NCI-H526 treated with DMSO at 0.1 percent for 48 hours (cell line): ENCODE results near the gene CHKA.

Experiments
- DNase-seq: peaks from one replicate; lab custom pipeline; 2025; lab: John Stamatoyannopoulos, UW

CHKA gene

DNA sequence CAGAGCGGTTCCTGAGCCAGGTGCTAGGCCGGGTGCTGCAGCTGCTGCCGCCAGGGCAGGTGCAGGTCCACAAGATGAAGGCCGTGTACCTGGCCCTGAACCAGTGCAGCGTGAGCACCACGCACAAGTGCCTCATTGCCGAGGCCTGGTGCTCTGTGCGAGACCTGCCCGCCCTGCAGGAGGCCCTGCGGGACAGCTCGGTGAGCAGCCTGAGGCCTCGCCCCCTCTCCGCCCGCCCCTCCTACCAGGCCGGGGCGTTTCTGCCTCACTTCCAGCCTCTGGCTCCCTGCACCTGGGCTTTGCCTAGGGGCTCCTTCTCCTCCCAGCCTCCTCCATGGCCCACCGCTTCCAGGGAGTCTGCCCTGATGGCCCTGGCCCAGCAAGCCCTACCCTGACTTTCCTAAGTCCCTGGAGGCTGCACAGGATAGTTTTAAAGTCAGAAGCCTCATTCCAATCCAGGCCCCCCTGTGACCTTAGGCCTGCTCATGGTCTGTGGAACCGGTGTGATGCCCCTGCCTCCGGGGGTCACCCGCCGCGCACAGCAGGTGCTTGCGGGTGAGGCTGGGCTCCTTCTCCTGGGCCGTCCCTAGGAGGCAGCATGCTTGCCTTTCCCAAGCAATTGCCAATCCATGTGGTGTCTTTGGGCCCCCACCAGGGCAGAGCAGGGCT is 76.9 kb downstream of the CHKA start:
- no peak for DNase-seq

DNA sequence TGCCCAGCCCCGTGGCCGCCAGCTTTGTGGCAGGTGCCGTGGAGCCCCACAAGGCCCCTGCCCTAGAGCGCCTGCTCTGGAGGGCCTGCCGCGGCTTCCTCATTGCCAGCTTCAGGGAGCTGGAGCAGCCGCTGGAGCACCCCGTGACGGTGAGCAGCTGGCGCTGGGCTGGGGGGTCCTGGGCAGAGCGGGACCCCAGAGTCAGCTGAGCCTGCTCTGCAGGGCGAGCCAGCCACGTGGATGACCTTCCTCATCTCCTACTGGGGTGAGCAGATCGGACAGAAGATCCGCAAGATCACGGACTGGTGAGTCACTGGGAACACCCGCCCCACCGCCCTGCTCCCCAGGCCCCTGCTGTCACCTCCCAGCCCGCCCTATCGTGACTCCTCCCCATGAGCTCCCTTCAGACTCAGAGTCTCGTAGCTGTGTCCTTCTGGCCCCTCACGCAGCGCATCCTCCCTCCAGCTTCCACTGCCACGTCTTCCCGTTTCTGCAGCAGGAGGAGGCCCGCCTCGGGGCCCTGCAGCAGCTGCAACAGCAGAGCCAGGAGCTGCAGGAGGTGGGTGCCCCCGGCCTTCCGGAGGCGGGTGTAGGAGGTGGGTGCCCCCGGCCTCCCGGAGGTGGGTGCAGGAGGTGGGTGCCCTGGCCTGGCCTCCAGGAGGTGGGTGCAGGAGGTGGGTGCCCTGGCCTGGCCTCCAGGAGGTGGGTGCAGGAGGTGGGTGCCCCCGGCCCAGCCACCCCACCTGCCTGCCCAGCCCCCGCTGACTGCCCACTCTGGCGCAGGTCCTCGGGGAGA is 77.6 kb downstream of the CHKA start:
- no peak for DNase-seq

DNA sequence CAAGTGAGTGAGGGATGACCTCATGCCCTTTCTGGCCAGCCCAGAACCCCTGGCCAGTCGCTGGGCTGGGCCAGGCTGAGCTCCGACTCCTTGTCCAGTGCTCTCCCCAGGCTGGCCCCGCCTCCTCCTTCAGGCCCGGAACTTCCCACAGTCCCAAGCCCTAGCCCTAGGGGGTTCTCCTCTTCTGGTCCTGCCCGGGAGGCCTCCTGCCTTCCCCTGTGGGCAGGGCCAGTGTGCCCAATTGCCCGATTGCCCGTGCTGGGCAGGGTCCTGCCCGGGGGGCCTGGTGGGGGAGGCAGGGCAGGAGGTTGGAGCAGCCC is 78.2 kb downstream of the CHKA start:
- no peak for DNase-seq

DNA sequence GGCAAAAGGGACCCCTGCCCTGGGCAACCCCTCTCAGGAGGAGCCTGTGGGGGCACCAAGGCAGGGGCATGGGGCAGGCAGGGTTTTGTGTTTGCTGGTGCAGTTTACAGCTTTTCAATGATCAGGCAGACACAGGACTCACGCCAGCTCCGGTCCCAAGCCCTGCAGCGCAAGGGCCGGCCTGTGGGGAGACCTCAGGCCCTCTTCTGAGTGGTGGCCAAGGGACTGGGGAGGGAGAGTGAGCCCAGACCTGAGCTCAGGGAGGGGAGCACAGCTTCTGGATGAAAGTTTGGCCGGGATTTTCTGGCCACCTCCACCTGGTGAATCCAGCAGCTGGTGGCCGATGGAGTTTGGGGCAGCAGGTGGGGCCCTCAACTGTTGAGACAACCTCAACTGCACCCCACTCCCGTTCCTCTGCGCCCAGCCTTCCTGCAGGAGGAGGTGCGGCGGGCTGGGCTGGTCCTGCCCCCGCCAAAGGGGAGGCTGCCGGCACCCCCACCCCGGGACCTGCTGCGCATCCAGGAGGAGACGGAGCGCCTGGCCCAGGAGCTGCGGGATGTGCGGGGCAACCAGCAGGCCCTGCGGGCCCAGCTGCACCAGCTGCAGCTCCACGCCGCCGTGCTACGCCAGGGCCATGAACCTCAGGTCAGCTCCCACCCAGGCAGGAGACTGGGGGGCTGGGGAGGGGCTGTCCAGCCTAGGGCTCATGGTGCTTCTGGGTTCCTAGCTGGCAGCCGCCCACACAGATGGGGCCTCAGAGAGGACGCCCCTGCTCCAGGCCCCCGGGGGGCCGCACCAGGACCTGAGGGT is 78.8 kb downstream of the CHKA start:
- DNase-seq: no peak

DNA sequence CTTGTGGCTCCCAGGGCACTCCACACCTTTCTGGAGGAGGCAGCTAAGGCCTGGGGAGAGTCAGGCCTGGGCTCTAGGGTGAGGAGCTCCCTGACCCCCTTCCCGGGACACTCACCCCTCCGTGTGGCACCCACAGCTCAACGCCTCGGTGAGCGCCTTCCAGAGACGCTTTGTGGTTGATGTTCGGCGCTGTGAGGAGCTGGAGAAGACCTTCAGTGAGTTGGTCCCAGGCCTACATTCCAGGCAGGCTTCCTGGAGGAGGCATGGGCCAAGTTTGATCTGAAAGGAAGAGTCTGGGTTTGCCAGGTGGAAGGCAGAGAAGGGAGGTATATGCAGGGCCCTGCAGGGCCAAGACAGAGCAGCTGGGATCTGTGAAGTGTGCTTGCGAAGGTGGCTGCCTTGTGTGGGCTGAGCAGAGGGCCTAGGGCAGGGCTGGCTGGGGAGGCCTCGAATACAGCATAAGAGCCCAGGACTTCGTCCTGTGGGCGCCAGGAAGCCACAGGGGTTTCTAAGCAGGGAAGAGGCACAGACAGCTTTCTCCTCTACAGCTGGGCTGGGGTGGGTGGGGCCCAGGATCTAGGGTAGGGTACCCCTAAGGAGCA is 79.5 kb downstream of the CHKA start:
- DNase-seq: no peak

DNA sequence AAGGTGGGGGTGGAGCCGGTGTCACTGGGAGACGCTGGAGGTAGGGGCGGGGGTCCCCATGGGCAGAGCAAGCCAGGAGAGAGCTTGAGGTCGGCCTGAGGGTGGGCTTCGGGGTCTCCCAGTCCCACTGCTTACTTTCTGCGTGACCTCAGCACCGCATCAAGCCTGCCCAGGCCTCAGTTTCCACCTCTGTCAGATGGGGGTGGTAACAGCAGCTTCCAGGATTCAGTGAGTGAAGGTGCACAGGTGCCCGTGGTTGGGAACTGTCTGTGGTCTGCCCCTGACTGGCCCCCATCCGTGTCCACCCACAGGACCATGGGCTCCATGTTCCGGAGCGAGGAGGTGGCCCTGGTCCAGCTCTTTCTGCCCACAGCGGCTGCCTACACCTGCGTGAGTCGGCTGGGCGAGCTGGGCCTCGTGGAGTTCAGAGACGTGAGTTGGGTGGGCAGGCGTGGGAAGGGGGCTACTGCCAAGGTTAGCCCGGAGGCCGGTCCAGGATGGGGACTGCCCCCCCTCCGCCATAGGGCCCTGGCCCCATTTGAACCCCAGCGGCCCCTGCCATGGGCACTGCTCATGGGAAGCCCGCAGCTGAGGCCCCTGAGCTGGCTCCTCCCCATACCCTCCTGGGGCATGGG is 80.1 kb downstream of the CHKA start:
- no peak for DNase-seq

DNA sequence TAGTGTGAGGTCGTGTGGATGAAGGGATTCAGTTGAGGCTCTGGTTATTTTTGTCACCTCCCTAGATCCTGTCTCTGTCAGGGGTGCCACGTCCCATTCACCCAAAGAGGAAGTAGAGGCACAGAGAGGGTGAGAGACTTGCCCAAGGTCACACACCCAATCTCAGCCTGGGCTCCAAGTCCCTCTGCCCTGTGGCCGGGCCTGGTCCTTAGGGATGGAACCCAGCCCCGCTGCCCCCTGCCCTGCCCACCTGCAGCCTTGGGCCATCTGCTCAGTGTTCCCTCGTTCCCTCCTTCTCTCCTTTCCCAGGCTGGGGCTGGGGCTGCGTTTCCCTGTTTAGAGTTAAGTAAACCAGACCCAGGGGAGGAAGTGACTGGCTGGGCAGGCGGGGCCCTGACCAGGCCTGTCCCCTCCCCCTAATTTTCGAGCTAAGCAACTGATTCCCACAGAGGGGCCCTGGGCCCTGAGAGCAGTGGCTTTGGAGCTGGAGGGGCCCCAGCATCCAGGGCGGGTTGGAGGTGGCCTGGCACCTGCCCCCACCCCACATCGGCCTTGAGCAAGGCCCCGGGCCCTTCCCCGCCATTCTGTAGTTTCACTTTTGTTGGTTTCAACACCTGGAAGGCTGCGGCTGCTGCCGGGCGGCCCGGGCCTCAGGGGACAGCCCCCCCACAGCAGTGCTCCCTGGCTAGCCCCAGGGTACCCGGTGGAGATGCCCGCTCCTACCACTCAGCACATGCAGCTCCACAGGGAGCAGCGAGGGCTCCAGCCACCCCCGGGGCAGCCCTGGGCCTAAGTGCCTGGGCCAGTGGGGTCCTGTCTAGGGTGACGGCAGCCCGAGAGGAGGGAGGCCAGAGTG is 80.9 kb downstream of the CHKA start:
- DNase-seq: peak; percentile 51

DNA sequence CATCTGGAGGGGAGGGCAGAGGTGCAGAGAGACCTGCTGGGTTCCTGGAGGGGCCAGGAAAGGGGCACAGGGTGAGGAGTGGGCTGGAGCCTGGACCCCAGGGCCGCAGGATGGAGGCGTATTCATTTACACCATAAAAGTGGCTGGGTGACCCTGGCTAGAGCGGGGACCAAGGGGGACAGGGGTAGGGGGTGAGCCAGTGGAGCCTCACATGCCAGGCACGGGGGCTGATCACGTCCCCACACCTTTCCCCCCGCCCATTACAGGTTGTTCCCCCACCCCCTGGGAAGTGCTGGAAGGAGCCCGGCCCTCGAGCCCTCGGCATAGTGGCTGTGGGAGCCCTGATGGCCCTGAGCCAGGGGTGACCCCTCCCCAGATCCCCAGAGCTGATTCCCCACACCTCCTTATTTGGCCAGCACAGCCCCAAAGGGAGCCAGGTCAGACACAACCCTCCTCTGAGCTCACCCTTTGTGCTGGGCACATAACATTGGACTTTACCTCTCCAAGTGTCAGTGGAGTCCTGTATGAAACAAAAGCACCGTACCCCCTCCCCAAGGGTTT is 81.6 kb downstream of the CHKA start:
- DNase-seq: no peak

DNA sequence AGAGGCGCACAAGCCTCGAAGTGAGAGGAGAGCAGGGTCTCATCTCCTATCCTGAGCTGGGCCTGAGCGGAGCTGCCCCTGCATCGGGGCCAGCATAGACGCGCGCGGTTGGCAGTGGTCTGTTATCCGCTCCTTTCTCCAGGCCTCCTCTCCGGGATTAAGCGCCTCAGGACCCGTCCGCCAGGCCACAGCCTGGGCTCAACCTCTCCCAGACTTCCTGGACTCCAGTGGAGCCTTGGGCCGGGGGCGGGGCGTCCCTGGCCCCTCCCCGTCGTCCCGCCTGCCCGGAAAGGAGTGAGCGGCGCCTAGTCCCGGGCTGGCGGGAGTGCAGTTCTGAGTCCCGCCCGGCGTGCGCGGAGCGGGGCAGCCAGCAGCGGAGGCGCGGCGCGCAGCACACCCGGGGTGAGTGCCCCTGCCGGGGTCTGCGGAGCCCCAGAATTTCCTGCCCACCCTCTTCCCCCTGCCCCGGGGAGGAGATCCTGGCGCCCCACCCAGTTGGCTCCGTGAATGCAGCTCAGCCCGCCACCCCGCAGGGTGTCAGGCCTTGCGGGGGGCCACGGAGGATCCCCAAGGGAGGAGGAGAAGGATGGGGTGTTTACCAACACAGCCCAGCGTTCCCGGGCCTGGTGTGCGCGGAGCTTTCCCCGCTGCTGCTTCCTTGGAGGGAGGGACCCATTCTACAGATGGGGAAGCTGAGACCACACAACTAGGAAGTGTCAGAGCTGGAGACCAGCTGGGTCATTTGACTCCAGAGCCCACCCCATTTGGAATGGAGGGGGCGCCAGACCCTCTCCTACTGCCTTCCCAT is 82.3 kb downstream of the CHKA start, which contains the start of gene TCIRG1:
Gene TCIRG1, plus strand, starts transcription at position 308 of the 808 bp plus-strand sequence. CDS start 2,247 bp downstream, outside the sequence.
- DNase-seq: peak; percentile 16

DNA sequence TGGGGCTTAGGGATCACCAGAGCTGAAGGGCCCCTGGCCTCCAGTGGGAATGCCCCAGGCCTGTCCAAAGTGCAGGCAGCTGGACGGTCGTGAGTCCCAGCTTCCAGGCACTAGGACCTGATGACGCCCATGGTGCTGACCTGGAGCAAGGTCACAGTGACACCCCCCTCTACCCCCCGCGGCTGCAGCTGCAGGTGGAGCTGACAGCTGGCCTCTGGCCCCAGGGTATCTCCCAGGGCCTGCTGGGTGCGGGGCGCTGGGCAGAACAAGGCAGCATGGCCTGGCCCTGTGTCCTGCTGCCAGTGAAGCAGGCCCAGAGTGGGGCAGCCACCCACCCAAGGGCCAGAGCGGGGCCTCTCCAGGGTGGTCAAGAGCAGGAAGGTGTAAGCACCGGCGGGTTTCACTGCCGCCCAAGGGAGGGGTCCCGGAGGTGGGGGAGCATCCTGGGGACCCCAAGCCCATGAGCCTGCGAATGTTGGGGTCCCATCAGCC is 82.9 kb downstream of the CHKA start:
- DNase-seq: no peak

DNA sequence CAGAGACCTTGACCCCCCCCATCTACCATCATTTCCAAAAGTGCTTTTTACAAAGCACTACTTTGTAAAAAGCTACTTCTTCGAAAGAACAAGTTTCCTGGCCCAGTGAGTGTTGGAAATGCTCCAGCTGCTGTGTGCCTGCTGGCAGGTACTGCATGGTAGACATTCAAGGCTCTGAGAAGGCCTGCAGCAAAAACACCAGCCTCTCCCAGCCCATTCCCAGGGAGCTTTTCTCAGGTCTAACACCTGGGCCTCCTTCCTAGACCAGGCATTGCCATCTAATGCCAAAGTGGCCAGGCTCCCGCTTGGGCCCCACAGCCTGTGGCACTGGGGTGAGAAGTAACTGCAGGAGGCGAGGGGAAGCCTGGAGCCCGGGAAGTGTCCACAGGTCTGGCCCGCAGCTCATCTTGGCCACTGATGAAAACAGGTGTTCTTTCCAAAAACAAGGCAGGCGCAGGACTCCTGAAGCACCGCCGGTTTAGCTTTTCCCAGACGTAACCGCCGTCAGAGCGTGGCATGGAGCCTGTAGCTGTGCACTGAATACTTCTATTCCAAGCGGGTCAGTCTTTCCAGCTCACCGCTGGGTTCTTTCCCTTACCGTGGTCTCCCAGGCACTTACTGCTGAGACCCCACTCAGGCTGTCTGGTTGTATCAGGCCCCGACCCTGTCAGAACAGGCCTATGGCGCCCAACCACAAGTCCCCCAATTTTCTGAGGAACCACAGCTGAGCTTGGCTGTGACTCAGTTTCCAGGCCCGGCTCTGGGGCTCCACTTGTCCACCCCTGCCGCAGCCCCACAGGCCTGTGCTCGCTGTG is 83.6 kb downstream of the CHKA start:
- no peak for DNase-seq

DNA sequence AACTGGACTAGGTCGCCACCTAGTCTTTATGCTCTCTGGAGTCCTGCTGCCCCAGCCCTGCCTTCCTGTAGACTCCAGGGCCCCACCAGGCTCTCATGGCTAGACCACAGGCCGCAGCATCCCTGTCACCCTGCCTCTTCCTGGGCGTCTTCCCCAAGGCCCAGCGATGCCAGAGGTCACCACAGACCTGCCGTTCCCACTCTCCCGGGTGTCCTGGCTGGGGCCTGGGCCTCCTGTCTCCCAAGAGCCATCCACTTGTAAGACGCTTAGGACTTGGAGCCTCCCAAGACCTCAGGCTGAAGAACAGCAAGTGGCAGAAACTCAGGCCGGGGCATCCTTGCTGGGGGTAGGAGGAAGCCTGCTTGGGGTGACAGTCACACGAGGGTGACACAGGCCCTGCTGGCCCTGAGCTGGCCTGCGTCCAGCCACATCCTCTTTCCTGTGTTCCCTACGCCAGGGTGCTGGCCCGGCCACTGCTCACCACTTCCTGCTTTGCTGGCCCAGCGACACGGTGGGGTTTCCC is 84.4 kb downstream of the CHKA start:
- no peak for DNase-seq

DNA sequence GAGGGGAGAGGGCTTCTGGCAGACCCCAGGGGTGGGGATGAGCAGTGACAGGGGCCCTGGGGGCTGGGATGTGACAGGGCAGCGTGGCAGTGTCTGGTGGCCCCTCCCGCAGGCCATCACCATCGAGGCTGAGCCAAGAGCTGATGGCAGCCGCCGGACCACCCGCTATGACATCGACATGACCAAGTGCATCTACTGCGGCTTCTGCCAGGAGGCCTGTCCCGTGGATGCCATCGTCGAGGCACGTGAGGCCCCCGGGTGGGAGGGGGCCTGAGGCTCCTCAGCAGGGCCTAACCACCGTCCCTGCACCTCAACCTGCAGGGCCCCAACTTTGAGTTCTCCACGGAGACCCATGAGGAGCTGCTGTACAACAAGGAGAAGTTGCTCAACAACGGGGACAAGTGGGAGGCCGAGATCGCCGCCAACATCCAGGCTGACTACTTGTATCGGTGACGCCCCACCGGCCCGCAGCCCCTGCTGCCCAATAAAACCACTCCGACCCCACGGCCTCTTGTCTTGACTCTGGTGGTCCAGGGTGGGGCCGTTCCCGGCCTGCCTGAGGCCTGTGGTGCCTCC is 85.0 kb downstream of the CHKA start:
- no peak for DNase-seq

DNA sequence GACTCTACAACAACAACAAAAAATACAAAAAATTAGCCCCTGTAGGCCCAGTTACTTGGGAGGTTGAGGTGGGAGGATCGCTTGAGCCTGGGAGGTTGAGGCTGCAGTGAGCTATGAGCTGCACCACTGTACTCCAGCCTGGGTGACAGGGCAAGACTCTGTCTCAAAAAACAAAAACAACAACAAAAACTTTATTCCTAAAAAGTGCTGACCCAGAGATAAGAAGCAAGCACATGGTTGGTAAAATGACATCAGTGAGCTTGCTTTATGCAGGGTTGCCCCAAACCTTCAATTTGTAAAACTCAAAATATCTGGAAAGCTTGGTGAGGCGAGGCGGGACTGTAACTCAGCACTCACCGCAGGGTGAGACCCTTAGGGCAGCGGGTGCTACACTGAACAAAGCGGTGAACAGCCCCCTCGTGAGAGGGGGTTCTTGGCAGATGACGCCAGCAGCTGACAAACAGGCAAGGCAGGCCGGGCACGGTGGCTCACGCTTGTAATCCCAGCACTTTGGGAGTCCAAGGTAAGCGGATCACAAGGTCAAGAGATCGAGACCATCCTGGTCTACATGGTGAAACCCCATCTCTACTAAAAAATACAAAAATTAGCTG is 85.8 kb downstream of the CHKA start:
- DNase-seq: no peak

DNA sequence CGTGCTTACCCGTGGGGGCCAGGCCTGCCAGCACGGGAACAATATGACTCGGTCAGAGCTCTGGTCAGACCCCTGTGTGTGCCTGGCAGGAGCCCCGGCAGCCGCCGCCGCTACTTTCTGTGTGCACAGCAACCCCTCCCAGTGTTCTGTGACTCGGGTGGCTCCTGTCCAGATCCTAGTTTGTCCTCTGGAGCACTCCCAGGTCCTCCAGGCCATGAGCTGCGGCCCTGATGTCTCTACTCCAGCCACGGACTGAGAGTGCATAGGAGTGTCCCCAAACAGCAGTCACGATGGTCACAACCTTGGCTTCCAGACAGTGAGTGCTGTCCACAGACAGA is 87.5 kb downstream of the CHKA start:
- DNase-seq: no peak

DNA sequence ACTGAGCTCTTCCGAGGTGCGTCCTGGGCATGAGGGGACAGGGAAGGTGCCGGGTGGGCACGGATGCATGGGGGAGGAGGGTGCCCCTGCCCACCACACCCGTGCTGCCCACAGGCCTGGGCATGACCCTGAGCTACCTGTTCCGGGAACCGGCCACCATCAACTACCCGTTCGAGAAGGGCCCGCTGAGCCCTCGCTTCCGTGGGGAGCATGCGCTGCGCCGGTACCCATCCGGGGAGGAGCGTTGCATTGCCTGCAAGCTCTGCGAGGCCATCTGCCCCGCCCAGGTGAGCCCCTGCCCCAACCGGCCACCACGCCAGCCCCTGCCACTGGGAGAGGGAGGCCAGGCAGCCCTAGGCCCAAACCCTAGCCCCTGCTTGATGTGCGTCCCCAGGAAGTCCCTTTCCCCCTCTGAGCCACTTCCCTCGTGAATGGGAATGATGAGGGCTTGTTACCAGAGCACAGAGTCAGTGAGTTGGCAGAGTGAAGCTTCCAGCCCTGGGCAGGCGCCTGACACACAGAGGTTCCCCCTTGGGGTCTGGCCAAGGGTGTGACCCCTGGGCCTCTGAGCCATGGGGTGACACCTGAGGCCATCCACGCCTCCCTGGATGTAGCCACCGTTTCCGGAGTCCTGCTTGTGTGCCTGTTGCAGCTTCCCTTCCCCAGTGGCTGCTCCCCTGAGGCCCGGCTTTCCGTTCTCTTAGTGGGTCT is 88.0 kb downstream of the CHKA start:
- no peak for DNase-seq

DNA sequence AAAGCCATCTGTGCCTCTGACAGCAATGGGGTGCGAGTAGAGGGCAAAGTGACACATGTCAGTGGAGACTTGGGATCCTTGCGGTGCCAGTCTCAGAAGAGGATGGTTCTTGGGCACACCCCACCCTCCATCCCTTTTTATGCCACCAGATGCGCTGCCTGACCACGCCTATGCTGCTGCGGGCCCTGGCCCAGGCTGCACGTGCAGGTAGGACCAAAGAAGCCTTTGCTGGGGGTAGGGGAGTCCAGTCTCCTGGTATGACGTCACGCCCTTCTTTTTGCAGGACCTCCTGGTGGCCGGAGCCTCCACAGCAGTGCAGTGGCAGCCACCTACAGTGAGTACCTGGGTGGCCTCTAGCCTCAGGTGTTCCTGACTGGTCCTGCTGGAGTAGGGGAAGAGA is 89.2 kb downstream of the CHKA start:
- no peak for DNase-seq
